HCT116 (cell line): ENCODE data around the gene CDK13. TPM values are rescaled to one million over a fixed set of nuclear protein-coding genes. Genes with fewer than 3 reads are reported as not detected.
"Not testable (repeated sequence)": the region's sequence is repeated elsewhere in the genome, so short reads cannot be mapped to it uniquely, and the experiment has no call there.

Source experiments
- ATAC-seq: fragments of 200-7000 bp; cut with Tn5 transposase; 2 replicates; pipeline ENCODE4 v1.9.1; 2020; ENCODE audit warnings: mild to moderate bottlenecking, moderate library complexity
- BruUV-seq: library from RNA; stranded (reverse); fragments of 400-500 nt; replicated peaks from 2 replicates; lab custom pipeline; 2021; lab: Mats Ljungman, UMichigan
- CTCF ChIA-PET: fragments of 300-600 bp; sonication (Branson Sonifier 250); formaldehyde crosslinking; loops from one replicate; lab custom pipeline; 2021; ENCODE audit warnings: antibody characterized with exemption; lab: Charles Lee
- POLR2A ChIA-PET: fragments of 300-600, 350-600 bp; sonication (Branson Sonifier 250); formaldehyde crosslinking; loops from one replicate; lab custom pipeline; 2021; ENCODE audit warnings: antibody characterized with exemption; lab: Charles Lee
- RAD21 ChIA-PET, 2 experiments: fragments of 300-600 bp; sonication (Branson Sonifier 250); formaldehyde crosslinking; loops; one replicate each; lab custom pipeline; 2023; ENCODE audit warnings: low total read pairs in 2 of 2; ENCODE audit not compliant: uncharacterized antibody in 2 of 2, unreplicated experiment in 2 of 2, low non-redundant PET in 1 of 2; lab: Charles Lee
- DNase-seq: peaks from one replicate; pipeline ENCODE4 v3.0.0-alpha.2; 2010; ENCODE audit warnings: low read depth, low spot score
- H2AFZ ChIP-seq: fragments of 200-600 bp; shearing (Covaris generic), sonication (generic); 2 replicates; pipeline ENCODE4 v1.6.1; 2017; ENCODE audit warnings: low read depth, mixed run types, mixed read lengths, antibody characterized with exemption, low read length; ENCODE audit not compliant: poor library complexity, severe bottlenecking
- H3K27ac ChIP-seq: 2 replicates; pipeline ENCODE4 v1.5.1; 2012; ENCODE audit warnings: low read depth, low read length
- H3K27me3 ChIP-seq: fragments of 200-600 bp; sonication (generic); 2 replicates; pipeline ENCODE4 v1.6.1; 2016; ENCODE audit warnings: mixed run types, low read length, mixed read lengths; ENCODE audit not compliant: insufficient read depth
- H3K36me3 ChIP-seq, 2 experiments: fragments of 200-500 bp in 1 of 2; fragments of 200-600 bp in 1 of 2; sonication (Bioruptor generic) in 1 of 2; sonication (generic) in 1 of 2; 2 replicates each; pipeline versions ENCODE4 v1.5.1 to v1.6.1; 2014 to 2016; ENCODE audit warnings: low read length in 2 of 2, inconsistent platforms in 1 of 2, mixed read lengths in 1 of 2, mixed run types in 1 of 2; ENCODE audit not compliant: insufficient read depth in 2 of 2, control insufficient read depth in 1 of 2
- H3K4me1 ChIP-seq, 2 experiments: fragments of 200-600 bp in 1 of 2; sonication (generic) in 1 of 2; 2 replicates each; pipeline versions ENCODE4 v1.5.1 to v1.6.1; 2012 to 2017; ENCODE audit warnings: low read length in 2 of 2, inconsistent platforms in 1 of 2, mild to moderate bottlenecking in 1 of 2, mixed read lengths in 1 of 2, mixed run types in 1 of 2, moderate library complexity in 1 of 2; ENCODE audit not compliant: insufficient read depth in 2 of 2, control insufficient read depth in 1 of 2
- H3K4me2 ChIP-seq: fragments of 200-600 bp; sonication (generic); 2 replicates; pipeline ENCODE4 v1.6.1; 2017; ENCODE audit warnings: mixed run types, low read length, mixed read lengths
- H3K4me3 ChIP-seq, 2 experiments: fragments of 200-600 bp in 1 of 2; sonication (generic) in 1 of 2; replicated peaks in 1 of 2; 2 replicates each; pipeline ENCODE4 v1.5.1; 2011 to 2016; ENCODE audit warnings: low read length in 2 of 2, control low read depth in 1 of 2, low read depth in 1 of 2, mild to moderate bottlenecking in 1 of 2, mixed read lengths in 1 of 2, mixed run types in 1 of 2
- H3K79me2 ChIP-seq: fragments of 200-600 bp; sonication (generic); 2 replicates; pipeline ENCODE4 v1.6.1; 2017; ENCODE audit warnings: mild to moderate bottlenecking, mixed run types, low read length, moderate library complexity, mixed read lengths; ENCODE audit not compliant: insufficient read depth
- H3K9ac ChIP-seq: fragments of 200-600 bp; sonication (generic); 2 replicates; pipeline ENCODE4 v1.6.1; 2016; ENCODE audit warnings: low read length, mixed read lengths
- H3K9me2 ChIP-seq: fragments of 200-600 bp; sonication (generic), shearing (Covaris generic); 2 replicates; pipeline ENCODE4 v1.6.1; 2017; ENCODE audit warnings: mixed run types, mild to moderate bottlenecking, moderate library complexity; ENCODE audit not compliant: insufficient read depth
- H3K9me3 ChIP-seq, 2 experiments: fragments of 200-500 bp in 1 of 2; fragments of 200-600 bp in 1 of 2; sonication (Bioruptor generic) in 1 of 2; sonication (generic) in 1 of 2; 2 replicates each; pipeline ENCODE4 v1.6.1; 2014 to 2017; ENCODE audit warnings: low read length in 2 of 2, mixed read lengths in 2 of 2, inconsistent platforms in 1 of 2, low read depth in 1 of 2, mild to moderate bottlenecking in 1 of 2, mixed run types in 1 of 2, moderate library complexity in 1 of 2; ENCODE audit not compliant: control insufficient read depth in 1 of 2, insufficient read depth in 1 of 2
- H4K20me1 ChIP-seq: fragments of 200-600 bp; sonication (generic), shearing (Covaris generic); 2 replicates; pipeline ENCODE4 v1.6.1; 2017; ENCODE audit warnings: mixed run types, mild to moderate bottlenecking, moderate library complexity; ENCODE audit not compliant: insufficient read depth
- EZH2 ChIP-seq: fragments of 200-600 bp; sonication (generic); IDR thresholded peaks from 2 replicates; pipeline ENCODE4 v1.6.1; 2017; ENCODE audit warnings: antibody characterized with exemption, mixed run types
- YY1 ChIP-seq: IDR thresholded peaks from 2 replicates; pipeline ENCODE4 v1.6.1; 2011; ENCODE audit warnings: low read length, low read depth, moderate library complexity, mild to moderate bottlenecking; ENCODE audit not compliant: insufficient replicate concordance; ENCODE audit errors: extremely low read depth
- ZFX ChIP-seq: fragments of 450-650 bp; IDR thresholded peaks from 2 replicates; pipeline ENCODE4 v1.6.1; 2017
- intact Hi-C: fragments of 100-400 bp; cut with micrococcal nuclease; formaldehyde crosslinking; loops from 2 replicates; pipeline ENCODE4 v1.10.0; 2022
- total RNA-seq: library from RNA; stranded (reverse); gene quantifications from one replicate; pipeline ENCODE4 v1.2.1, GENCODE V29; 2021; ENCODE audit not compliant: unreplicated experiment

Gene CDK13
- total RNA-seq, 1 experiment from 2014 or later, result 28.8 TPM

GRCh38 chr7:39915847-39916246 is 34.2 kb upstream of the CDK13 start:
- H3K4me3 ChIP-seq, ATAC-seq, intact Hi-C loops, H4K20me1 ChIP-seq, RAD21 ChIA-PET, H2AFZ ChIP-seq, H3K9ac ChIP-seq, H3K9me3 ChIP-seq, DNase-seq, H3K27ac ChIP-seq, BruUV-seq, H3K79me2 ChIP-seq, POLR2A ChIA-PET, H3K36me3 ChIP-seq, H3K4me2 ChIP-seq, H3K4me1 ChIP-seq, H3K9me2 ChIP-seq, H3K27me3 ChIP-seq: not testable (repeated sequence)
- CTCF ChIA-PET, result interaction anchor here (1.5 kb wide), 1 partner anchor 20 kb away, joined by 8 read pairs; no protein-coding TSS in a partner anchor

DNA sequence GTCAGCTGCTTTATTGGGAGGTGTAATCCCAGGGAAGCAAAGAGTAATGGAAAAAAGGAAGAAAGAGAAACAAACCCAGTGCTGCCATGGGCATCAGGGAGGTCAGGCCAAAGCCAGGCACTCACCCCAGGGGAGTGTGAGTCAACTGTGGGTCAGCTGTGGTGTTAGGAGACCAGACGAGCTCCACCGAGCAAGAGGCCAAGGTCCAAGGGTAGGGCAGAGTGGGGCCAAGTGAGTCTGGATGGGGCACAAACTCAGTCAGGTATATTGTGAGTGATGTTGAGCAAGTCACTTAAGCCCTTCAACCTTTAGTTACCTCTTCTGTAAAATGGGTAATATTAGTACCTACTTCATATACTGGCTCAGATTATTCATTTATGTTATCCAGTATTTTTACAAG is 30.4 kb upstream of the CDK13 start:
- no peaks in the 10 kb centered on the region for H3K9me2 ChIP-seq
- no peak overlapping the region for H3K9ac ChIP-seq
- H3K79me2 ChIP-seq, result no peaks in the 10 kb centered on the region
- CTCF ChIA-PET, result no interaction called here
- no peak for TF ChIP-seq EZH2
- no peak for TF ChIP-seq ZFX
- no peak for TF ChIP-seq YY1
- H3K4me1 ChIP-seq, result no peaks in the 10 kb centered on the region
- no peak overlapping the region for H3K27ac ChIP-seq
- no peaks in the 10 kb centered on the region for H4K20me1 ChIP-seq
- H3K36me3 ChIP-seq, result no peaks in the 10 kb centered on the region
- no peaks in the 10 kb centered on the region for H3K9me3 ChIP-seq
- H3K4me3 ChIP-seq, result no peak overlapping the region
- no peaks in the 10 kb centered on the region for H3K27me3 ChIP-seq
- no peak overlapping the region for H3K4me2 ChIP-seq
- no peak overlapping the region for H2AFZ ChIP-seq
- POLR2A ChIA-PET, result no interaction called here
- RAD21 ChIA-PET, result no interaction called here
- ATAC-seq (no peak), DNase-seq (no peak)
- intact Hi-C loops, result no loop called here
- BruUV-seq, result no TSS peak
